ENCODE measurements around the gene GH1. TPM values are rescaled to one million over a fixed set of nuclear protein-coding genes. Genes with fewer than 3 reads are reported as not detected.
"Not testable (repeated sequence)": the region's sequence is repeated elsewhere in the genome, so short reads cannot be mapped to it uniquely, and the experiment has no call there.

GH1 gene
- under 1 TPM in 1 of 2 donors, not detected in 1; 0.56 TPM for total RNA-seq

DNA sequence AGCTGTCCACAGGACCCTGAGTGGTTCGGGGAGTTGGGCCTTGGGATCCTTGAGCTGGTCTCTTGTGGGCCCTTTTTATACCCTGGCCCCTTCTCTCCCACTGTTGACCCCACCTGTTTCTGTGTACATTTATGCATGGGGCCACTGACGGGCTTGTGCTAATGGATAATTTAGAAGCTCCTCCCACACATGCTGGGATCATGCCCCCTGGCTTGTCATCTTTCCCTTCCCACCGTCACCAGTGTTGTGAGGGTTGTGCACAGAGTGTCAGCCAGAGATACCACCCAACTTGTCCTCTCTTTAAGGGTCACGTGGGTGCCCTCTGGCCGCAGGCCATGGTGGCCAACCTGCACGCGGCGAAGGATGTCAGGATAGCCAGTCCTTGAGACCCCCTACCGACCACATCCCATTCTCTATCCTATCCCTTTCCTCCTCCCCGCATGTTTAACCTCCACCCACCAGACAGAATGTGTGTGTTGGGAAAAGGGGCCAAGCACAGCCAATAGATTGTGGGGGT lies at the start of gene GH1:
Gene GH1, minus strand, starts transcription at position 51 of the 517 bp plus-strand sequence. CDS start 63 bp downstream, outside the sequence.
- H3K4me1 Mint-ChIP-seq; H3K36me3 Mint-ChIP-seq (ENCODE audit: low read depth); ATAC-seq (replicated peaks); H3K4me3 Mint-ChIP-seq; H3K27me3 Mint-ChIP-seq; H3K9me3 Mint-ChIP-seq: not testable (repeated sequence)
- H3K27ac Mint-ChIP-seq: peak within 1 kb of the TSS; percentile 27

DNA sequence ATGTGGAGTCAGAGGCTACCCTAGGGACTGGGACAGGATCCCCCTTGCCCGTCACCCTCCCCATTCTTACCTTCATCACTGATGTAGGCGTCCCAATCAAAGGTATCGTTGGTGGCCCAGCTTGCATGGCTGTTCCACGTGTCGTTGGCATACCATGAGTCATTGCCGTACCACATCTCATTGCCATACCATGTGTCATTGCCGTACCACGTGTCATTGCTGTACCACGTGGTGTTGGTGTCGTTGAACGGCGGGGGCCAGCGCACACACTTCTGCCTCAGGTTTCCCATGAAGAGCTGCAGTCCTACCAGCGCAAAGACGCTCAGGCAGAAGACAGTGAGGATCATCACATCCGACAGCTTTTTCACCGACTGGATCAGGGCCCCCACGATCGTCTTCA lies 49.3 kb upstream of the GH1 start:
- peak; percentile 74 for ATAC-seq (replicated peaks)
- Mint-ChIP-seq H3K27ac (no peak overlapping the region), H3K27me3 (no peaks in the 10 kb centered on the region), H3K9me3 (no peaks in the 10 kb centered on the region), H3K4me3 (no peak overlapping the region), H3K4me1 (peaks cover 9% of the 10 kb centered on the region), H3K36me3 (ENCODE audit: low read depth) (no peaks in the 10 kb centered on the region)

DNA sequence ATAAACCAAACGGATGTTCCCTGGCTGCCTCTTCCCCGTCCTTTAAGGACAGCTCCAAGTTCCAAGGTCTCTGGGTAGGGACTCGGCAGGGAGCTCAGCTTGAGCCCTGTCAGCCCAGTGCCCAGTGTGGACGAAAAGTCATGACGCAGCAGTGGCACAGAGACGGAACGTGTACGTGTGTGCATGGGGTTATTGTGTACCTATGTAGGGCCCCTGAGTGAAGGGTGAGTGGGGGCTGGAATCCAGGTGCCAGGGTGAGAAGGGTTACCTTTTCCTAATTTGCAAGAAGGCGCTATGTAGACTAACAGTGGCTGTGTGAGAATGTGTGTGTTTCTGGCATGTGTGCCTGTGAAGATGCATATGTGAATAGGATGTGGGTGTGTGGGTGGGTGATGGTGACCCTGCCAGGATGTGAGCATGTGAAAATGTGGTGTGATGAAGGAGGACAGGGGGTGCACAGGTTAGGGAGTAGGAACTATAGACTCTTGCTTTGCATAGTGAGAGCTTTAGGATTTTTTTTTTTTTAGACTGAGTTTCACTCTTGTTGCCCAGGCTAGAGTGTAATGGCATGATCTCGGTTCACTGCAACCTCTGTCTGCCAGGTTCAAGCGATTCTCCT lies 48.1 kb upstream of the GH1 start:
- Mint-ChIP-seq H3K36me3 (ENCODE audit: low read depth) (no peaks in the 10 kb centered on the region), H3K4me1 (peaks cover 9% of the 10 kb centered on the region), H3K4me3 (no peak overlapping the region), H3K9me3 (no peaks in the 10 kb centered on the region), H3K27ac (peak overlapping the region; percentile 1), H3K27me3 (no peaks in the 10 kb centered on the region)
- ATAC-seq (replicated peaks): peak; percentile 87

DNA sequence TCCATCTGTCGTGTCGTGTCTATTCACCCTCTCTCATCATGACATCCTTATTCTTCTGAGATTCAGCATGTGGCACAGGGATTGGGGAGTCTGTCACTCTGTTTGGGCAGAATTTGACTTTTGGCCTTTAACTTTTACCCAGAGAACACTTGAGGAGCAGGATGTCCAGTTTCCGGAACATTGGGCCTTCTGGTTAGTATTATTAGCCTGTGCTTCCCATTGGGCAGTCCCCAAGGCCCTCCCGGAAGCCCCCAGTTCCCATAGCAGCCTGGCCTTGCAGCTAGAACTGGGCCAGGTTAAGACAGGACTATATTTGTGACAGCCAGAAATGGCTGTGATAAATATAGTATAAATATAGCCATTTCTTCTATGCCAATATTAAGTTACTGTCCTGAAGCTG lies 44.5 kb upstream of the GH1 start:
- H3K4me1 Mint-ChIP-seq: peaks cover 12% of the 10 kb centered on the region
- no peak overlapping the region for H3K4me3 Mint-ChIP-seq
- H3K27me3 Mint-ChIP-seq: no peaks in the 10 kb centered on the region
- no peak overlapping the region for H3K27ac Mint-ChIP-seq
- no peak for ATAC-seq (replicated peaks)
- H3K36me3 Mint-ChIP-seq (ENCODE audit: low read depth): no peaks in the 10 kb centered on the region
- H3K9me3 Mint-ChIP-seq: no peaks in the 10 kb centered on the region

DNA sequence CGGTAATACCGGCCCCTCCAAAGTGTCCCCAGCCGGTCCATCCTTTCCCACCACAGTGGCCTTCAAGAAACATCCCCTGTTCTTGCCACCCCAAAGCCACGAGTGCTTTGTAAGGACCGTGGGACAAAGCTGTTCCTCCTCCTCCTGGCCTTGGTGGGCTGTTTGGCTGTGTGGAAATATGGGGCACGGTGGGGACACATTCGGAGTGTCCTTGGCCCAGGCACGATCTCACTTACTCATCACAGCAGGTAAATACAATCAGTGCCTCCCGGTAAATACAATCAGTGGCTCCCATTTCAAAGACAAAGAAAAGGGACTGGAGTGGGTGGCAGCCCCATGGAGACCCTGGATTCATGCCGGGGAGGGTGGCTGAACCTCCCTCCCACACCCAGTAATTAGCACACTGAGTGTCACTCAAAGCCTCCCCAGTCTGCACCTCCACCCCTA lies 43.7 kb upstream of the GH1 start:
- Mint-ChIP-seq H3K27me3 (no peaks in the 10 kb centered on the region), H3K27ac (no peak overlapping the region), H3K9me3 (no peaks in the 10 kb centered on the region), H3K36me3 (ENCODE audit: low read depth) (no peaks in the 10 kb centered on the region), H3K4me1 (peaks cover 12% of the 10 kb centered on the region), H3K4me3 (no peak overlapping the region)
- no peak for ATAC-seq (replicated peaks)

DNA sequence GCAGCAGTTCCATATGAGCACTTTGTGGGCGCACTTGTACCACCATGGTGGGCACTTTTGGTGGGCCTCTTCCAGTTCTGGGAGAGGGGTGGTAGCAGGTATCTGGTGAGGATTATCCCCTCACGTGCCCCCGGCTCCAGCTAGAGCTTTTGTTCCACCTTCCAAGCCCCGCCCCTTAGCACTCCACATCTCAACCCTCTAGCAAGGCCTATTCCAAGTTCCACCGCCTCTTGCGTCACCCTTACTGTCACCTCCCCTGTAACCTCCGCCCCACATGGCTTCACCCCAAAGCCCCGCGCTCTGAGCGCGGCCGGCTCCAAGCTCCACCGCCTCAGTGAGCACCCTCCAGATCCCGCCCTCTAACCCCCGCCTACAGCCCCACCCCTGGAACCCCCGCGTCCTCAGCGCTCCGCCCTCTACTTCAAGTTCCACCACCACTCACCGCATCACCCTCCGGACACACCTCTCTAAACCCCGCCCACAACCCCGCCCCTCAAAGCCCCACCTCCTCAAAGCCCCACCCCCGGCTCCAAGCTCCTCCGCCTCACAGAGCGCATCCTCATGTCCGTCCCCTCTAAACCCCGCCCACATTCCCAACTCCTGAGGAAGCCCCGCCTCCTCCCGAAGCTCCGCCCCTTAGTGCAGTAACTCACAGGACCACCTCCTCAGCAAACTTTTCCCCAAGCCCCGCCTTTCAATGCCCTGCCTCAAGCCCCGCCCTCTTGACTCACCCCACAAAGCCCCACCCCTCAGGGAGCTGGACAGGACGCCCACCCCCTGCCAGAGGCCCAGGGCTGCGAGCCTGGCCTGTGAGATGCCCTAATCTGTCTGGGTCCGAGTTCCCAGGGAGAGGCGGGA lies 42.9 kb upstream of the GH1 start:
- no peak overlapping the region for H3K4me3 Mint-ChIP-seq
- H3K4me1 Mint-ChIP-seq: peaks cover 7% of the 10 kb centered on the region
- no peaks in the 10 kb centered on the region for H3K9me3 Mint-ChIP-seq
- ATAC-seq (replicated peaks): peak; percentile 56
- no peaks in the 10 kb centered on the region for H3K36me3 Mint-ChIP-seq (ENCODE audit: low read depth)
- H3K27ac Mint-ChIP-seq: no peak overlapping the region
- H3K27me3 Mint-ChIP-seq: no peaks in the 10 kb centered on the region

DNA sequence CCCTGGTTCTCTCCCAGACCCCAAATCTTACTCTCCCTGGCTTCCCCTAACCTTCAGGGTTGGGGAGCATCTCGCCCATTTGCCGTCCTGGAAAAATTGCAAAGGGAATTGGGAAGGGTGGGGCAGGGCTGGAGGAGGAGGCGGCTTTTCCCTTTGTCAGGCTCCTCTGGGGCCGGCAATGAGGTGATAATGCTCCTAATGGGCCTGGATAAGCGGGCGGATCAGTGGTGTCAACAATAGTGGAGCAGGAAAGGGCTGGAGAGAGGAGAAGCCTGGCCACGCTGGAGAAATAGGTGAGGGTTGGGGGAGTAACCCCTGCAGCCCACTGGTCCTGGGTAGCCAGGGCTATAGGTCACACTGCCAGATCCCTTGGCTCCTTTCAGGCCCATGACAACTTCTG lies 41.8 kb upstream of the GH1 start:
- H3K9me3 Mint-ChIP-seq: no peaks in the 10 kb centered on the region
- no peaks in the 10 kb centered on the region for H3K36me3 Mint-ChIP-seq (ENCODE audit: low read depth)
- no peak overlapping the region for H3K27ac Mint-ChIP-seq
- peaks cover 3% of the 10 kb centered on the region for H3K4me1 Mint-ChIP-seq
- no peak for ATAC-seq (replicated peaks)
- H3K27me3 Mint-ChIP-seq: no peaks in the 10 kb centered on the region
- H3K4me3 Mint-ChIP-seq: no peak overlapping the region

DNA sequence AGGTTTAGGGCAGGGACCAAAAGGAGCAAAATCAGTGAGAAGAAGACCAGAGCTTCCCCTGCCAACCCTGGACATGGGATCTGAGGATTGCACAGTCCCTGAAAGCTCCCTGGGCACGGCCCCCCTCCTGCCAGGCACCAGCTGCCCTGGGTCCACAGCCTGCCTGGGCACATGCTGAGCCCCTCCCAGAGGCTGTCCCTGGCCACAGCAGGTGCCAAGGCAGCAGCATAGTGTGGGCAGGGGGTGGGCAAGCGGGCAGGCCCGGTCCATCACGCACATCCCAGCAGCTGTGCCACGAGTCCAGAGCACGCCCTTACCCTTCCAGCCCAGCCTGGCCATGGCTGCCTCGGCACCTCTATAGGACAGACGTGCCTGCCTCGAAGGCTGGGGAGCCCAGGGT lies 41.4 kb upstream of the GH1 start:
- H3K36me3 Mint-ChIP-seq (ENCODE audit: low read depth): no peaks in the 10 kb centered on the region
- H3K4me1 Mint-ChIP-seq: peaks cover 3% of the 10 kb centered on the region
- ATAC-seq (replicated peaks): no peak
- H3K4me3 Mint-ChIP-seq: no peak overlapping the region
- H3K9me3 Mint-ChIP-seq: no peaks in the 10 kb centered on the region
- H3K27ac Mint-ChIP-seq: no peak overlapping the region
- no peaks in the 10 kb centered on the region for H3K27me3 Mint-ChIP-seq

DNA sequence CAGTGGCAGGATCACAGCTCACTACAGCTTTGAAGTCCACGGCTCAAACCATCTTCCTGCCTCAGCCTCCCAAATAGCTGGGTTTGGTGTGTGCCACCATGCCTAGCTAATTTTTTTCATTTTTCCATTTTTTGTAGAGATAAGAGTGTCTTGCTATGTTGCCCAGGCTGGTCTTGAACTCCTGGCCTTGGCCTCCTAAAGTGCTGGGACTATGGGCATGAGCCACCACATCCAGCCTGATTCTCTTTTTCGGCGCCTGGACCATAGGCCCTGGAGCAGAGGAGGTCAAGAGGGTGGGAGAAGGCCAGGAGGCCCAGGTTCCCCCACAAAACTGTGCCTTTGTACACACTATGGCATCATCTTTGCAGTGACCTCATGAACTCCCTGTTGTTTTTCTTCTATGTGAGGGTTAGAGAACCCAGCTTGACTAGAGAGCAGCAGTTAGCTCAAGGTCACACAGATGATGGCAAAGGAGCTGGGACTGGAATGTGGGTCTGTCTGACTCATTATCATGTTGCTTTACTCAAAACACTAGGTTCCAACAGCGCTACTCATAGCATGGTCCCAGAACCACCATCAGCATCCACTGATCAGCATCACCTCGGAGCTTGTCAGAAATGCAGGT lies 37.8 kb upstream of the GH1 start:
- H3K27me3 Mint-ChIP-seq: no peaks in the 10 kb centered on the region
- ATAC-seq (replicated peaks): no peak
- no peak overlapping the region for H3K4me3 Mint-ChIP-seq
- H3K4me1 Mint-ChIP-seq: peaks cover 12% of the 10 kb centered on the region
- H3K9me3 Mint-ChIP-seq: no peaks in the 10 kb centered on the region
- peak overlapping the region; percentile 8 for H3K27ac Mint-ChIP-seq
- no peaks in the 10 kb centered on the region for H3K36me3 Mint-ChIP-seq (ENCODE audit: low read depth)

DNA sequence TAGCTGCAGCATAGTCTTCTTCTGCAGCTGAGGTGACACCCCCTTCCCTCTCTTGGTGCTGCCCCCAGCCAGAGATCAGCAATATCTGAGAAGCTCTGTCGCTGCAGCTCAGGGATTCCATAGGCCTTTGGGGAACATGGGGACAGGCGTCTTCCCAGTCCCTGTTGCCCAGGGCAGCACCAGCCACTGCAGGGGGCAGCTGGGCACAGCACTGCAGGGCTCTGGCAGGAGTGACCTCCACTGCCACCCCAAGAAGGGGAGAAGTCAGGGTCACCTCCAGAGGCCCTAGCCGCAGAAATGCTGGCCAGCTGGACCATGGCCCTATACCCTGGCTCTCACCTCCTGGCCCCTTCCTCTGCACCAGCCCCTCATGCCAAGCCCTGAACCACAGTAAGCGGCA lies 37.2 kb upstream of the GH1 start:
- Mint-ChIP-seq H3K36me3 (ENCODE audit: low read depth) (no peaks in the 10 kb centered on the region), H3K27ac (no peak overlapping the region), H3K9me3 (no peaks in the 10 kb centered on the region)

DNA sequence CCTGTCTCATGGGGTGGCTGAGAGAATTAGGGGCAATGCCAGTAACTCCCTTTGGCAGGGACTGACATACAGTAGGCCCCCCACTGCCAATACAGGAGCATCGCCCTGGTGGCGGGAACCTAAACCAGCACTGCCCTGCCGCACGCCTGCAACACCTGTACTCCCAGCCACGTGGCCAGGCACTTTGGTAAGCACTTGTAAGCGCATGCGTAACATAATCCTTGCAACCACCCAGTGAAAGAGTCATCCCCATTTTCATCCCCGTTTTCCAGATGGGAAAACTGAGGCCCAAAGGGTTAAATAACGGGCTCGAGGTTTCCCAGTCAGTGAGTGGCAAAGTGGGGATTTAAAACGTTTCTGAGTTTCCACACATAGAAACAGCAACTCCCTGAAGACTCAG lies 36.6 kb upstream of the GH1 start:
- Mint-ChIP-seq H3K27me3 (no peaks in the 10 kb centered on the region), H3K4me1 (peaks cover 12% of the 10 kb centered on the region), H3K9me3 (no peaks in the 10 kb centered on the region), H3K4me3 (peak overlapping the region; percentile 55), H3K27ac (no peak overlapping the region), H3K36me3 (ENCODE audit: low read depth) (no peaks in the 10 kb centered on the region)
- ATAC-seq (replicated peaks): no peak

More for the DNA sequence above, 37.2 kb upstream of the GH1 start:
- Mint-ChIP-seq H3K4me1 (peaks cover 12% of the 10 kb centered on the region), H3K4me3 (no peak overlapping the region), H3K27me3 (no peaks in the 10 kb centered on the region)
- ATAC-seq (replicated peaks): no peak

DNA sequence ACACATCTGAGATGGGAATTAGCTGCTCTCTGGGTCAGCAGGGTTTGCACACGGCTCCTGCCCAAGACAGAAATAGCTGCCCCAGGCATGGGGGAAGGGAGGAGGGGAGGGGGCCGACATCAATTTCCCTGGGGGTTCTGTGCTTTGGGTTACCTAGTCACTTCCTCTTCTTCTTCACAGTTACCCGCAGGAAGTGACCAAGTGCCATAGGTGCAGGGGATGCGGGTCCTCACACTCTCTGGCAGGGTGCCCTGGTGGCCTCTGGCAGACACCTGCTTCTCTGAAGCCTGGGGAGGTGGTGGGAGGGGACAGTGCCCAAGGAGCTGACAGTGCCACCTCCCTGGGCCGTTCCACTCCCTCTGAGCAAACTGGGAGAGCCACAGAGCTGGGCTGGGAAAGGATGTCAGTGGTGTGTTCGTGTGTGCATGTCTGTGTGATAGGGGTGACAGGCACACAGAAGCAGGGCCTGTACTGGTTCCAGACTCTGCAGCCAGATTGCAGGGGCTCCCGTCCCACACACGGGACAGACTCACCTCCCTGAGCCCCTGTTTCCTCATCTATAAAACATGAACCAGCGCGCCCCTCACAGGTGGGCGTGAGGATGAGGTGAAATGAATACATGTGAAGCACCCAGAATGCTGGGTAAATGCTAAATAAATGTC lies 35.9 kb upstream of the GH1 start:
- Mint-ChIP-seq H3K9me3 (no peaks in the 10 kb centered on the region), H3K4me3 (peak overlapping the region; percentile 55), H3K27me3 (no peaks in the 10 kb centered on the region), H3K27ac (peak overlapping the region; percentile 76), H3K36me3 (ENCODE audit: low read depth) (no peaks in the 10 kb centered on the region), H3K4me1 (peaks cover 9% of the 10 kb centered on the region)
- ATAC-seq (replicated peaks): peak; percentile 70

DNA sequence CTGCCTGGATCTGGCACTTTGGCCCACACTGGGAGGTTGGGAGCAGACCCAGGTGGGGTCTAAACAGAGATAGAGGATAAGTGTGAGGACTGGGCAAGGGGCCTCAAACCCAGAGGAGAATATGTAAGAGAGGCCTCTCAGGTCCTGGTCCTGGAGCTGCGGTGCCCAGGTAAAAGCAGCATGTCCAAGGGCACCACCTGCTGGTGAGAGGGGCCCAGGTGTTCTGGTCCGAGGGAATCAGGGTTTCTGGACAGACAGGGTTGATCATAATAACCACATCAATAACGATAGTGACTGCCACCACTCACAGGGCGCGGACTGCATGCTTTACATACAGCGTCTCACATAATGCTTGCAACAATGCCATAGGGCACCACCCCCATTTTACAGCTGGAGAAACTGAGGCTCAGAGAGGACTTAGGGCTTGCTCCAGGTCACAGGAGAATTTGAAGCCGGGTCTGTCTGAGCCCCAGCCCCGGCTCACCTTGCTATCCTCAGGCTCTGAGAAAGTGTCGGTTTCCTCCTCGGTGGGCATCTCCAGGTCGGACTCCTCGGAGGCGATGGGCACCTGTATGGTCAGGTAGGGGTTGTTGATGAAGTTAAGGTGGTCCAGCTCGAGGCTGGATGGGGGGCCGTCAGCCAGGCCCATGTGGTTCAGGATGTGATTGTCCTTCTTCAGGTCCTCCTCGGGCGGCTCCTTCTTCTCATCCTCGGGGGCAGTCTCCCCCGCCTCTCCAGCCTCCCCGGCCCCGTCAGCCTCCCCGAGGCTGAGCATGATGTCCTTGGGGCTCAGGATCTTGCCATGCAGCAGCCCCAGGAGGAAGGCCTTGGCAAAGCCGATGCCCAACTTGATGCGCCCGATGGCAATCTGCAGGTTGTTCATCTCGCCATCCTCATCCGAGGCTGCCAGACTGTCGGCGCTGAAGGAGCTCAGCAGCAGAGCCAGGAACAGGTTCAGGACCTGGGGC lies 32.6 kb upstream of the GH1 start:
- H3K4me3 Mint-ChIP-seq: no peak overlapping the region
- ATAC-seq (replicated peaks): no peak
- no peak overlapping the region for H3K27ac Mint-ChIP-seq
- no peaks in the 10 kb centered on the region for H3K9me3 Mint-ChIP-seq
- H3K4me1 Mint-ChIP-seq: peaks cover 15% of the 10 kb centered on the region
- H3K36me3 Mint-ChIP-seq (ENCODE audit: low read depth): no peaks in the 10 kb centered on the region
- H3K27me3 Mint-ChIP-seq: no peaks in the 10 kb centered on the region
